ENCODE results near the gene ZNF710.

- TF ChIP-seq CTCF (IDR thresholded peaks at IDR 0.05; ENCODE audit: borderline replicate concordance, extremely low read depth, low read length, poor library complexity, severe bottlenecking), result no peak
- no peak for TF ChIP-seq EZH2 (IDR thresholded peaks at IDR 0.05; ENCODE audit: borderline replicate concordance, low read depth, low read length, severe bottlenecking)
These were observed 34.1 kb downstream of the ZNF710 start for GRCh38 chr15:90035095-90035839.

All from DND-41 (cell line).